Neutrophil (primary cell): Measurements from ENCODE around the gene FBXO36.
"Not testable (repeated sequence)": the region's sequence is repeated elsewhere in the genome, so short reads cannot be mapped to it uniquely, and the experiment has no call there.

Source experiments
- H3K27ac ChIP-seq: fragments of 200-600 bp; sonication (generic); 2 replicates; pipeline ENCODE4 v1.5.1; 2016; ENCODE audit warnings: mild to moderate bottlenecking, moderate library complexity
- H3K27me3 ChIP-seq: fragments of 200-600 bp; sonication (generic); 2 replicates; pipeline ENCODE4 v1.6.0; 2016; ENCODE audit warnings: mild to moderate bottlenecking
- H3K36me3 ChIP-seq: fragments of 200-600 bp; sonication (generic); 2 replicates; pipeline ENCODE4 v1.5.1; 2017
- H3K4me1 ChIP-seq, 2 experiments: fragments of 200-600 bp in 1 of 2; sonication (generic) in 1 of 2; 1 replicate in 1 of 2; 2 replicates in 1 of 2; pipeline versions ENCODE4 v1.5.1 to v1.6.1; 2013 to 2016; ENCODE audit warnings: low read depth in 1 of 2, low read length in 1 of 2, mild to moderate bottlenecking in 1 of 2, moderate library complexity in 1 of 2; ENCODE audit not compliant: control insufficient read depth in 1 of 2, insufficient read depth in 1 of 2
- H3K4me3 ChIP-seq, 2 experiments: fragments of 200-600 bp in 1 of 2; sonication (generic) in 1 of 2; 1 replicate in 1 of 2; 2 replicates in 1 of 2; pipeline ENCODE4 v1.5.1; 2013 to 2016; ENCODE audit warnings: low read depth in 1 of 2, low read length in 1 of 2, mild to moderate bottlenecking in 1 of 2, moderate library complexity in 1 of 2
- H3K9me3 ChIP-seq: fragments of 200-600 bp; sonication (generic); 2 replicates; pipeline ENCODE4 v1.5.1; 2016
- CTCF ChIP-seq: fragments of 200-600 bp; sonication (generic); IDR thresholded peaks from 2 replicates; pipeline ENCODE4 v1.5.1; 2016; ENCODE audit warnings: antibody characterized with exemption

The FBXO36 gene

GRCh38 chr2:229914171-229914570, 8.1 kb upstream of the FBXO36 start:
- no peak for TF ChIP-seq CTCF
- Histone ChIP-seq H3K27ac (peak overlapping the region; percentile 77), H3K36me3 (peaks cover 6% of the 10 kb centered on the region), H3K4me3 (peak overlapping the region in 1 of 2 experiments; percentile 6), H3K27me3 (no peaks in the 10 kb centered on the region), H3K9me3 (no peaks in the 10 kb centered on the region), H3K4me1 (peaks cover 23 to 53% of the 10 kb centered on the region in 2 experiments)

GRCh38 chr2:229917793-229918192, 4.5 kb upstream of the FBXO36 start:
- peaks cover 6% of the 10 kb centered on the region for H3K36me3 ChIP-seq
- H3K27me3 ChIP-seq, result no peaks in the 10 kb centered on the region
- no peak for TF ChIP-seq CTCF
- H3K27ac ChIP-seq, result no peak overlapping the region
- peaks cover 43 to 61% of the 10 kb centered on the region in 2 experiments for H3K4me1 ChIP-seq
- no peak overlapping the region for H3K4me3 ChIP-seq
- no peaks in the 10 kb centered on the region for H3K9me3 ChIP-seq

GRCh38 chr2:229920011-229920641, 2.2 kb upstream of the FBXO36 start:
- Histone ChIP-seq H3K4me1 (peaks cover 28 to 44% of the 10 kb centered on the region in 2 experiments), H3K9me3 (no peaks in the 10 kb centered on the region), H3K4me3 (peak overlapping the region; percentile 91 to 94), H3K27me3 (no peaks in the 10 kb centered on the region), H3K36me3 (peaks cover 6% of the 10 kb centered on the region), H3K27ac (peak overlapping the region; percentile 99)
- TF ChIP-seq CTCF, result no peak

GRCh38 chr2:229921101-229921891, 1.0 kb upstream of the FBXO36 start:
- TF ChIP-seq CTCF, result no peak
- Histone ChIP-seq H3K4me1 (peaks cover 28 to 37% of the 10 kb centered on the region in 2 experiments), H3K4me3 (peak overlapping the region; percentile 91 to 94), H3K36me3 (peaks cover 6% of the 10 kb centered on the region), H3K27ac (peak overlapping the region; percentile 99), H3K27me3 (no peaks in the 10 kb centered on the region), H3K9me3 (no peaks in the 10 kb centered on the region)

- Histone ChIP-seq H3K4me1 (peaks cover 28 to 36% of the 10 kb centered on the region in 2 experiments), H3K4me3 (peak within 1 kb of the TSS; percentile 91 to 94), H3K27ac (peak within 1 kb of the TSS; percentile 99), H3K36me3 (peaks cover 6% of the 10 kb centered on the region), H3K27me3 (no peaks in the 10 kb centered on the region), H3K9me3 (no peaks in the 10 kb centered on the region)
- peak; percentile 8 for TF ChIP-seq CTCF
These were observed 333 bp upstream of the FBXO36 start, which contains the start of gene TRIP12 for GRCh38 chr2:229921892-229922448. TRIP12 (minus strand) TSS chr2:229922009; CDS start chr2:229880079, 41,930 bp downstream.

- not testable (repeated sequence) for H3K9me3 ChIP-seq, H3K36me3 ChIP-seq, H3K4me3 ChIP-seq, H3K27ac ChIP-seq, H3K27me3 ChIP-seq
- H3K4me1 ChIP-seq, result peaks cover 24 to 27% of the 10 kb centered on the region in 2 experiments
These were observed 2.2 kb downstream of the FBXO36 start for GRCh38 chr2:229924541-229924940.
